PC-3 (cell line): Measurements from ENCODE around the gene RIBC1. TPM values are rescaled to one million over a fixed set of nuclear protein-coding genes. Genes with fewer than 3 reads are reported as not detected.

Source experiments
- ATAC-seq: fragments of 200-7000 bp; cut with Tn5 transposase; 2 replicates; pipeline ENCODE4 v1.9.1; 2020; ENCODE audit warnings: mild to moderate bottlenecking, moderate library complexity
- BruUV-seq: library from RNA; stranded (reverse); fragments of 400-500 nt; replicated peaks from 2 replicates; lab custom pipeline; 2021; lab: Mats Ljungman, UMichigan
- CTCF ChIA-PET: fragments of 300-600 bp; sonication (Branson Sonifier 250); formaldehyde crosslinking; loops from one replicate; lab custom pipeline; 2022; ENCODE audit warnings: antibody characterized with exemption; lab: Charles Lee
- POLR2A ChIA-PET: fragments of 300-600 bp; sonication (Branson Sonifier 250); formaldehyde crosslinking; loops from one replicate; lab custom pipeline; 2022; ENCODE audit warnings: antibody characterized with exemption; ENCODE audit not compliant: unreplicated experiment; lab: Charles Lee
- DNase-seq: peaks from one replicate; pipeline ENCODE4 v3.0.0-alpha.2; 2015
- H2AFZ ChIP-seq: fragments of 300-600 bp; sonication (generic); 2 replicates; pipeline ENCODE4 v1.6.0; 2016; ENCODE audit warnings: antibody characterized with exemption, low read length
- H3F3A ChIP-seq: fragments of 300-600 bp; sonication (generic); one replicate; pipeline ENCODE4 v1.6.0; 2017; ENCODE audit warnings: antibody characterized with exemption, low read length, control low read depth, mild to moderate bottlenecking; ENCODE audit not compliant: unreplicated experiment
- H3K27ac ChIP-seq: fragments of 300-600 bp; sonication (generic); 2 replicates; pipeline ENCODE4 v1.5.1; 2016; ENCODE audit warnings: mild to moderate bottlenecking, low read length
- H3K27me3 ChIP-seq: fragments of 300-600 bp; sonication (generic); 2 replicates; pipeline ENCODE4 v1.6.1; 2016; ENCODE audit warnings: low read length, mixed read lengths
- H3K36me3 ChIP-seq: fragments of 300-600 bp; sonication (generic); 2 replicates; pipeline ENCODE4 v1.6.1; 2016; ENCODE audit warnings: low read depth, mixed run types, low read length, mixed read lengths
- H3K4me1 ChIP-seq: fragments of 300-600 bp; sonication (generic); 2 replicates; pipeline ENCODE4 v1.5.1; 2016; ENCODE audit warnings: low read length; ENCODE audit not compliant: insufficient read depth
- H3K4me2 ChIP-seq: fragments of 300-600 bp; sonication (generic); 2 replicates; pipeline ENCODE4 v1.6.0; 2016; ENCODE audit warnings: low read length
- H3K4me3 ChIP-seq: fragments of 300-600 bp; sonication (generic); 2 replicates; pipeline ENCODE4 v1.5.1; 2016; ENCODE audit warnings: mild to moderate bottlenecking, low read length, mixed read lengths
- H3K79me2 ChIP-seq: fragments of 300-600 bp; sonication (generic); 2 replicates; pipeline ENCODE4 v1.6.1; 2017; ENCODE audit warnings: low read length, mixed read lengths
- H3K9ac ChIP-seq: fragments of 300-600 bp; sonication (generic); 2 replicates; pipeline ENCODE4 v1.6.0; 2016; ENCODE audit warnings: mild to moderate bottlenecking, low read length
- H3K9me2 ChIP-seq: fragments of 300-600 bp; sonication (generic); replicated peaks from 2 replicates; pipeline ENCODE4 v1.6.1; 2016; ENCODE audit warnings: mixed run types, low read length, mixed read lengths
- H3K9me3 ChIP-seq: fragments of 300-600 bp; sonication (generic); 2 replicates; pipeline ENCODE4 v1.6.1; 2016; ENCODE audit warnings: low read length, mixed read lengths
- H4K20me1 ChIP-seq: fragments of 300-600 bp; sonication (generic); 2 replicates; pipeline ENCODE4 v1.6.1; 2016; ENCODE audit warnings: low read length, mixed read lengths
- EZH2 ChIP-seq: fragments of 300-600 bp; sonication (generic); IDR thresholded peaks from one replicate; pipeline ENCODE4 v1.6.1; 2017; ENCODE audit warnings: antibody characterized with exemption, mild to moderate bottlenecking, low read length; ENCODE audit not compliant: unreplicated experiment
- EZH2phosphoT487 ChIP-seq: fragments of 300-600 bp; sonication (generic); IDR thresholded peaks from 2 replicates; pipeline ENCODE4 v1.6.1; 2018; ENCODE audit warnings: mild to moderate bottlenecking, antibody characterized with exemption, low read length, borderline replicate concordance
- intact Hi-C: fragments of 100-400 bp; cut with micrococcal nuclease; formaldehyde crosslinking; loops from 2 replicates; pipeline ENCODE4 v1.9.0; 2023
- total RNA-seq: library from RNA; depleted of rRNA; stranded (reverse); fragments of >200 nt; gene quantifications from 2 replicates; pipeline ENCODE4 v1.2.3, GENCODE V29; 2014
- TF ChIP-seq, protein P1 (sequence below): fragments of 300-600 bp; sonication (generic); conservative IDR thresholded peaks from 2 replicates; pipeline ENCODE4 v1.5.1; 2017; ENCODE audit warnings: antibody characterized with exemption, low read depth, mild to moderate bottlenecking, low read length

RIBC1 gene
- total RNA-seq, 1 experiment from 2014 or later: 1.6 TPM

GRCh38 chrX:53440101-53440500 is 17.4 kb downstream of the RIBC1 start:
- Histone ChIP-seq H3K79me2 (no peaks in the 10 kb centered on the region), H3K9ac (peak overlapping the region; percentile 76), H4K20me1 (no peaks in the 10 kb centered on the region), H3F3A (no peaks in the 10 kb centered on the region), H3K9me2 (no peaks in the 10 kb centered on the region), H3K9me3 (no peaks in the 10 kb centered on the region), H3K4me3 (peak overlapping the region; percentile 68), H3K4me1 (peaks cover 12% of the 10 kb centered on the region), H3K27me3 (no peaks in the 10 kb centered on the region), H2AFZ (peak overlapping the region; percentile 92), H3K27ac (peak overlapping the region; percentile 82), H3K4me2 (peak overlapping the region; percentile 97), H3K36me3 (no peaks in the 10 kb centered on the region)
- TF ChIP-seq, protein P1, sequence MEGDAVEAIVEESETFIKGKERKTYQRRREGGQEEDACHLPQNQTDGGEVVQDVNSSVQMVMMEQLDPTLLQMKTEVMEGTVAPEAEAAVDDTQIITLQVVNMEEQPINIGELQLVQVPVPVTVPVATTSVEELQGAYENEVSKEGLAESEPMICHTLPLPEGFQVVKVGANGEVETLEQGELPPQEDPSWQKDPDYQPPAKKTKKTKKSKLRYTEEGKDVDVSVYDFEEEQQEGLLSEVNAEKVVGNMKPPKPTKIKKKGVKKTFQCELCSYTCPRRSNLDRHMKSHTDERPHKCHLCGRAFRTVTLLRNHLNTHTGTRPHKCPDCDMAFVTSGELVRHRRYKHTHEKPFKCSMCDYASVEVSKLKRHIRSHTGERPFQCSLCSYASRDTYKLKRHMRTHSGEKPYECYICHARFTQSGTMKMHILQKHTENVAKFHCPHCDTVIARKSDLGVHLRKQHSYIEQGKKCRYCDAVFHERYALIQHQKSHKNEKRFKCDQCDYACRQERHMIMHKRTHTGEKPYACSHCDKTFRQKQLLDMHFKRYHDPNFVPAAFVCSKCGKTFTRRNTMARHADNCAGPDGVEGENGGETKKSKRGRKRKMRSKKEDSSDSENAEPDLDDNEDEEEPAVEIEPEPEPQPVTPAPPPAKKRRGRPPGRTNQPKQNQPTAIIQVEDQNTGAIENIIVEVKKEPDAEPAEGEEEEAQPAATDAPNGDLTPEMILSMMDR: no peak
- TF ChIP-seq EZH2: no peak
- TF ChIP-seq EZH2phosphoT487: no peak
- no TSS peak for BruUV-seq
- intact Hi-C loops: loop anchor here (2.0 kb wide), 1 partner anchor 17 kb away; the partner anchor contains the start of genes RIBC1 and SMC1A
- POLR2A ChIA-PET: interaction anchor here (1.3 kb wide), 1 partner anchor 18 kb away, joined by 3 read pairs; the partner anchor contains the start of gene SMC1A
- ATAC-seq (peak; percentile 43), DNase-seq (peak; percentile 48)
- CTCF ChIA-PET: no interaction called here

DNA sequence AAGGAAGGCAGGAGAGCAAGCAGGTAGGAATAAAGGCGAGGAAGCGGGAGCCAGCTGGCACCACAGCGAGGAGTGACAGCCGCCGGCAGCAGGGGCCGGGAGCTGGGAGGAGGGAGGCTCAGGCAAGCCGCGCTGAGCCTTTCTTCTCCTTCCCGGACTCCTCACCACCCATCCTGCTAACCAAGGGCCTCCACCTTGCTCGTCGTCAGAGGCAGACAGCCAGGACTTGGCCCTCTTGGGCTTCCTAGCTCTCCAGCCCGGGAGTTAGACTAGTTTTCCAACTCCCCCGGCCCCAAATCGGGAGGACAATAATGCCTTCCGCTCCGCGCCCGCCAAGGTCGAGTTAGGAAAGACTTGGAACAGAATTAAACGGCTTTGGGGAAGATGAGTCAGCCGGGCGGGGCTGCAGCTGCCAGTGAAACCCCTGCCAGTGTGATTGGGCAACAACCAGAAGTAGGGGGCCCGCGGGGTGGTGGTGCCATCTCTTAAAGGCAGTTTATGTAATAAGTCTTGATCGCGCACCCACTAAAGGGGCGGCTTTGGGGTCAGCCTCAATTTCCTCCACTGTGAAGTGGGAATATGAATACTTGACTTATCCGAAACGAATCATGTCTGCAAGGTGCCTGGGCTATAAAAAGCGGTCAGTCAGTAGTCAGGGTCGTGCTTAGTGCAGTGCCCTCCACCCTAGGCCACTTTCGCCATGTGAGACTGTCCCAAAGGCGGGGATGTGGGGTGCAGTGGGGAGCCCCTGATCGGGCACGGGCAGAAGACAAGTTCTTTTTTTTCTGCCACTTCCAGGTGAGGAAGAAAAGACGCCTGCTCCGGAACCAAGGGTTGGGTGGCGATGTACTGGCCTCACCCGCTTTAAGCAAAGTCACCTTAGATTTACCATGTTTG is 18.2 kb downstream of the RIBC1 start:
- peak overlapping the region; percentile 97 for H3K4me2 ChIP-seq
- no peaks in the 10 kb centered on the region for H3K27me3 ChIP-seq
- POLR2A ChIA-PET: no interaction called here
- no peaks in the 10 kb centered on the region for H4K20me1 ChIP-seq
- no peaks in the 10 kb centered on the region for H3K9me2 ChIP-seq
- no peaks in the 10 kb centered on the region for H3K9me3 ChIP-seq
- CTCF ChIA-PET: interaction anchor here (0.5 to 0.6 kb wide), 2 partner anchors 39 to 114 kb away, joined by 3 to 6 read pairs; no protein-coding TSS in a partner anchor
- no TSS peak for BruUV-seq
- ATAC-seq: peak; percentile 55
- peak overlapping the region; percentile 68 for H3K4me3 ChIP-seq
- no peak for TF ChIP-seq EZH2
- TF ChIP-seq, protein P1: no peak
- TF ChIP-seq EZH2phosphoT487: no peak
- peak overlapping the region; percentile 82 for H3K27ac ChIP-seq
- intact Hi-C loops: loop anchor here (2.0 kb wide), 1 partner anchor 18 kb away; the partner anchor contains the start of genes RIBC1 and SMC1A
- no peaks in the 10 kb centered on the region for H3F3A ChIP-seq
- peaks cover 12% of the 10 kb centered on the region for H3K4me1 ChIP-seq
- no peaks in the 10 kb centered on the region for H3K36me3 ChIP-seq
- no peaks in the 10 kb centered on the region for H3K79me2 ChIP-seq
- peak overlapping the region; percentile 92 for H2AFZ ChIP-seq
- DNase-seq: peak; percentile 72
- peak overlapping the region; percentile 76 for H3K9ac ChIP-seq
